CD14-positive monocyte (primary cell): ENCODE data around the gene MGAT5. TPM values are rescaled to one million over a fixed set of nuclear protein-coding genes. Genes with fewer than 3 reads are reported as not detected.

Experiments
- DNase-seq, 3 donors: peaks; one replicate each; pipeline ENCODE4 v3.0.0-alpha.2; 2011 to 2022
- H2AFZ ChIP-seq: 2 replicates; pipeline ENCODE4 v1.6.0; 2012; ENCODE audit warnings: mild to moderate bottlenecking, low read depth, low read length, inconsistent platforms; ENCODE audit not compliant: insufficient read depth, poor library complexity, severe bottlenecking
- H3K27ac ChIP-seq, 2 donors: 1 replicate in 1 of 2; 2 replicates in 1 of 2; pipeline ENCODE4 v1.5.1; 2012 to 2013; ENCODE audit warnings: low read length in 2 of 2, control low read depth in 1 of 2, inconsistent platforms in 1 of 2, low read depth in 1 of 2, mild to moderate bottlenecking in 1 of 2
- H3K27me3 ChIP-seq, 2 donors: one replicate each; pipeline versions ENCODE4 v1.6.0 to v1.6.1; 2011 to 2013; ENCODE audit warnings: low read length in 2 of 2; ENCODE audit not compliant: control insufficient read depth in 2 of 2, insufficient read depth in 2 of 2
- H3K36me3 ChIP-seq, 2 donors: replicated peaks in 1 of 2; 1 replicate in 1 of 2; 2 replicates in 1 of 2; pipeline versions ENCODE4 v1.5.1 to v1.6.1; 2012 to 2013; ENCODE audit warnings: low read length in 2 of 2, control low read depth in 1 of 2, inconsistent platforms in 1 of 2, mild to moderate bottlenecking in 1 of 2; ENCODE audit not compliant: insufficient read depth in 2 of 2, control insufficient read depth in 1 of 2
- H3K4me1 ChIP-seq, 2 donors: 1 replicate in 1 of 2; 2 replicates in 1 of 2; pipeline versions ENCODE4 v1.5.1 to v1.6.1; 2012 to 2013; ENCODE audit warnings: low read length in 2 of 2, control low read depth in 1 of 2, inconsistent platforms in 1 of 2, mild to moderate bottlenecking in 1 of 2, moderate library complexity in 1 of 2; ENCODE audit not compliant: insufficient read depth in 2 of 2, control insufficient read depth in 1 of 2
- H3K4me2 ChIP-seq: replicated peaks from 2 replicates; pipeline ENCODE3; 2012; ENCODE audit warnings: low read length, moderate library complexity, mild to moderate bottlenecking; ENCODE audit not compliant: poor library complexity, severe bottlenecking; ENCODE audit errors: extremely low read depth
- H3K4me3 ChIP-seq, 3 experiments: fragments of 200-600 bp in 1 of 3; sonication (generic) in 1 of 3; replicated peaks in 1 of 3; 1 replicate in 2 of 3; 2 replicates in 1 of 3; pipeline ENCODE4 v1.5.1; 2011 to 2013; ENCODE audit warnings: low read length in 3 of 3, mild to moderate bottlenecking in 3 of 3, control low read depth in 2 of 3, low read depth in 2 of 3, inconsistent platforms in 1 of 3, moderate library complexity in 1 of 3
- H3K79me2 ChIP-seq: 2 replicates; pipeline ENCODE4 v1.6.0; 2012; ENCODE audit warnings: mild to moderate bottlenecking, control low read depth, inconsistent platforms, low read length, moderate library complexity; ENCODE audit not compliant: insufficient read depth
- H3K9ac ChIP-seq: 2 replicates; pipeline ENCODE4 v1.6.0; 2017; ENCODE audit warnings: low read length, mild to moderate bottlenecking; ENCODE audit not compliant: insufficient read depth, poor library complexity, severe bottlenecking
- H3K9me3 ChIP-seq, 2 donors: replicated peaks in 1 of 2; 1 replicate in 1 of 2; 2 replicates in 1 of 2; pipeline versions ENCODE4 v1.5.1 to v1.6.1; 2012 to 2013; ENCODE audit warnings: low read length in 2 of 2, control low read depth in 1 of 2; ENCODE audit not compliant: control insufficient read depth in 1 of 2, insufficient read depth in 1 of 2
- H4K20me1 ChIP-seq: 2 replicates; pipeline ENCODE4 v1.6.0; 2012; ENCODE audit warnings: mild to moderate bottlenecking, low read length, control low read depth, moderate library complexity; ENCODE audit not compliant: insufficient read depth
- H3K27ac Mint-ChIP-seq, 7 donors: one replicate each; pipeline ENCODE4 v1.8.0; 2020; ENCODE audit warnings: mild to moderate bottlenecking in 7 of 7, mixed read lengths in 7 of 7, moderate library complexity in 6 of 7, inconsistent platforms in 2 of 7
- H3K27me3 Mint-ChIP-seq, 3 donors: one replicate each; pipeline ENCODE4 v1.8.0; 2021 to 2022; ENCODE audit warnings: low read depth in 3 of 3, mild to moderate bottlenecking in 3 of 3, mixed read lengths in 3 of 3, moderate library complexity in 3 of 3, inconsistent platforms in 1 of 3
- H3K36me3 Mint-ChIP-seq, 2 donors: one replicate each; pipeline ENCODE4 v1.8.0; 2020; ENCODE audit warnings: mixed read lengths in 2 of 2, inconsistent platforms in 1 of 2, mild to moderate bottlenecking in 1 of 2
- H3K4me1 Mint-ChIP-seq: one replicate; pipeline ENCODE4 v1.8.0; 2020; ENCODE audit warnings: mild to moderate bottlenecking, mixed read lengths
- H3K4me3 Mint-ChIP-seq, 2 donors: one replicate each; pipeline ENCODE4 v1.8.0; 2020; ENCODE audit warnings: mild to moderate bottlenecking in 2 of 2, mixed read lengths in 2 of 2, moderate library complexity in 1 of 2
- H3K9me3 Mint-ChIP-seq, 7 donors: one replicate each; pipeline ENCODE4 v1.8.0; 2020 to 2022; ENCODE audit warnings: mixed read lengths in 7 of 7, mild to moderate bottlenecking in 6 of 7, moderate library complexity in 6 of 7, inconsistent platforms in 2 of 7
- CTCF ChIP-seq: fragments of 200-600 bp; IDR thresholded peaks from one replicate; pipeline ENCODE4 v1.8.0; 2022; ENCODE audit warnings: antibody characterized with exemption, mild to moderate bottlenecking
- WGBS: methylation state at CpG from one replicate; pipeline ENCODE4 v1.1.5; 2013; ENCODE audit warnings: missing lambda C conversion rate; ENCODE audit not compliant: insufficient coverage; 5-methylcytosine and 5-hydroxymethylcytosine counted together
- intact Hi-C, 2 donors: fragments of 100-400 bp; cut with micrococcal nuclease; formaldehyde crosslinking; loops; one replicate each; pipeline versions ENCODE4 v1.15.0 to v1.15.1; 2023
- polyA plus RNA-seq, 3 donors: library from polyadenylated mRNA; depleted of rRNA in 1 of 3; unstranded in 2 of 3; stranded (reverse) in 1 of 3; fragments of 300-500 nt in 2 of 3; fragments of >200 nt in 1 of 3; fragmentation: Illumina TruSeq in 2 of 3; gene quantifications; 1 replicate in 2 of 3; 2 replicates in 1 of 3; pipeline ENCODE4 v1.2.3, GENCODE V29; 2012 to 2021

The MGAT5 gene
- polyA plus RNA-seq, 3 donors: 1.9 to 6.6 (median 2.4) TPM

GRCh38 chr2:134217351-134217750 is 36.5 kb upstream of the MGAT5 start:
- H3K36me3 ChIP-seq: no peaks in the 10 kb centered on the region
- H3K4me1 ChIP-seq: peaks cover 32 to 42% of the 10 kb centered on the region in 2 donors
- 80% methylated on average over 1 of the region's 2 CpGs for WGBS
- H3K4me1 Mint-ChIP-seq: peaks cover 51% of the 10 kb centered on the region
- H3K4me3 Mint-ChIP-seq: no peak overlapping the region
- H3K27ac Mint-ChIP-seq: peak overlapping the region in 1 of 7 donors; percentile 47
- H3K9me3 Mint-ChIP-seq: peaks cover 0 to 3% (median 0%) of the 10 kb centered on the region in 7 donors
- peaks cover 40% of the 10 kb centered on the region for H4K20me1 ChIP-seq
- H3K27me3 ChIP-seq: no peaks in the 10 kb centered on the region
- peaks cover 41% of the 10 kb centered on the region for H3K79me2 ChIP-seq
- intact Hi-C loops: no loop called here
- peaks cover 0 to 1% (median 1%) of the 10 kb centered on the region in 3 donors for H3K27me3 Mint-ChIP-seq
- H2AFZ ChIP-seq: no peak overlapping the region
- no peak overlapping the region for H3K4me2 ChIP-seq
- no peak for TF ChIP-seq CTCF
- no peak overlapping the region for H3K27ac ChIP-seq
- H3K9me3 ChIP-seq: no peaks in the 10 kb centered on the region
- H3K36me3 Mint-ChIP-seq: peaks cover 2 to 5% of the 10 kb centered on the region in 2 donors
- no peak overlapping the region for H3K4me3 ChIP-seq
- H3K9ac ChIP-seq: no peak overlapping the region
- DNase-seq: no peak

GRCh38 chr2:134217924-134218323 is 35.9 kb upstream of the MGAT5 start:
- H3K27ac Mint-ChIP-seq: peak overlapping the region in 1 of 7 donors; percentile 59
- H3K4me2 ChIP-seq: no peak overlapping the region
- peaks cover 0 to 3% (median 0%) of the 10 kb centered on the region in 7 donors for H3K9me3 Mint-ChIP-seq
- H3K4me1 Mint-ChIP-seq: peaks cover 45% of the 10 kb centered on the region
- DNase-seq: peak; percentile 43 to 75 (median 48)
- no peak overlapping the region for H3K9ac ChIP-seq
- H4K20me1 ChIP-seq: peaks cover 35% of the 10 kb centered on the region
- H3K79me2 ChIP-seq: peaks cover 40% of the 10 kb centered on the region
- peaks cover 2 to 5% of the 10 kb centered on the region in 2 donors for H3K36me3 Mint-ChIP-seq
- no peaks in the 10 kb centered on the region for H3K27me3 ChIP-seq
- intact Hi-C loops: no loop called here
- peaks cover 0 to 1% (median 1%) of the 10 kb centered on the region in 3 donors for H3K27me3 Mint-ChIP-seq
- H3K4me3 Mint-ChIP-seq: no peak overlapping the region
- no peak for TF ChIP-seq CTCF
- H2AFZ ChIP-seq: no peak overlapping the region
- no peaks in the 10 kb centered on the region for H3K9me3 ChIP-seq
- peaks cover 27 to 37% of the 10 kb centered on the region in 2 donors for H3K4me1 ChIP-seq
- H3K27ac ChIP-seq: no peak overlapping the region
- 0% methylated on average over 1 of the region's 1 CpG for WGBS
- no peak overlapping the region for H3K4me3 ChIP-seq
- H3K36me3 ChIP-seq: no peaks in the 10 kb centered on the region
